A673 (cell line): Measurements from ENCODE around the gene SUPT7L. TPM values are rescaled to one million over a fixed set of nuclear protein-coding genes. Genes with fewer than 3 reads are reported as not detected.
A peak's percentile ranks its signal among the peaks of the same experiment; 100 is the strongest.

Experiments
- BruUV-seq: library from RNA; stranded (reverse); fragments of 400-500 nt; replicated peaks from 2 replicates; lab custom pipeline; 2021; lab: Mats Ljungman, UMichigan
- CTCF ChIA-PET: fragments of 300-600 bp; sonication (Branson Sonifier 250); formaldehyde crosslinking; loops from one replicate; lab custom pipeline; 2022; ENCODE audit warnings: antibody characterized with exemption; lab: Charles Lee
- POLR2A ChIA-PET: fragments of 300-600 bp; sonication (Branson Sonifier 250); formaldehyde crosslinking; loops from one replicate; lab custom pipeline; 2022; ENCODE audit warnings: antibody characterized with exemption; ENCODE audit not compliant: low non-redundant PET; lab: Charles Lee
- DNase-seq: peaks from one replicate; pipeline ENCODE4 v3.0.0-alpha.2; 2015; ENCODE audit warnings: low spot score
- H3K27ac ChIP-seq: fragments of 200-600 bp; sonication (generic); 2 replicates; pipeline ENCODE4 v1.5.1; 2016; ENCODE audit warnings: mixed run types, low read depth, mild to moderate bottlenecking, mixed read lengths, antibody characterized with exemption, low read length; ENCODE audit not compliant: poor library complexity, severe bottlenecking
- H3K27me3 ChIP-seq: fragments of 200-600 bp; sonication (generic); replicated peaks from 2 replicates; pipeline ENCODE4 v1.6.1; 2017; ENCODE audit warnings: mixed run types, low read depth, mild to moderate bottlenecking, mixed read lengths, antibody characterized with exemption, low read length; ENCODE audit not compliant: insufficient read depth, poor library complexity
- H3K36me3 ChIP-seq: fragments of 200-600 bp; sonication (generic); 2 replicates; pipeline ENCODE4 v1.6.1; 2016; ENCODE audit warnings: mixed run types, mild to moderate bottlenecking, mixed read lengths, antibody characterized with exemption, low read length; ENCODE audit not compliant: insufficient read depth, poor library complexity, severe bottlenecking
- H3K4me1 ChIP-seq: fragments of 200-600 bp; sonication (generic); 2 replicates; pipeline ENCODE4 v1.6.1; 2017; ENCODE audit warnings: mixed run types, mild to moderate bottlenecking, mixed read lengths, antibody characterized with exemption, low read length; ENCODE audit not compliant: insufficient read depth, poor library complexity, severe bottlenecking
- H3K4me3 ChIP-seq: fragments of 200-600 bp; sonication (generic); 2 replicates; pipeline ENCODE4 v1.5.1; 2016; ENCODE audit warnings: low read depth, mixed run types, mild to moderate bottlenecking, mixed read lengths, low read length; ENCODE audit not compliant: poor library complexity, severe bottlenecking
- H3K9me3 ChIP-seq: fragments of 200-600 bp; sonication (generic); 2 replicates; pipeline ENCODE4 v1.6.1; 2016; ENCODE audit warnings: mixed run types, low read depth, mild to moderate bottlenecking, mixed read lengths, antibody characterized with exemption, low read length; ENCODE audit not compliant: poor library complexity, severe bottlenecking
- CTCF ChIP-seq: fragments of 300-800, 200-600 bp; sonication (generic); conservative IDR thresholded peaks from 2 replicates; pipeline ENCODE4 v1.5.1; 2017; ENCODE audit warnings: low read depth, mild to moderate bottlenecking, antibody characterized with exemption, low read length, moderate library complexity, mixed read lengths
- EZH2 ChIP-seq: fragments of 200-600 bp; sonication (generic); IDR thresholded peaks from 2 replicates; pipeline ENCODE4 v1.6.1; 2017; ENCODE audit warnings: borderline replicate concordance, low read depth, mild to moderate bottlenecking, mixed read lengths, antibody characterized with exemption, low read length; ENCODE audit not compliant: poor library complexity, severe bottlenecking
- intact Hi-C: fragments of 100-400 bp; cut with micrococcal nuclease; formaldehyde crosslinking; loops from one replicate; pipeline ENCODE4 v1.10.0; 2022; ENCODE audit not compliant: unreplicated experiment
- total RNA-seq: library from RNA; stranded (reverse); gene quantifications from 2 replicates; pipeline ENCODE4 v1.2.3, GENCODE V29; 2021

SUPT7L gene
- total RNA-seq, 1 experiment from 2014 or later: 33.1 TPM

GRCh38 chr2:27701676-27702075 is 38.3 kb upstream of the SUPT7L start:
- intact Hi-C loops: loop anchor here (5.0 kb wide), 2 partner anchors 691 to 751 kb away; partner anchors contain the start of gene FOSL2
- H3K36me3 ChIP-seq: no peaks in the 10 kb centered on the region
- no TSS peak for BruUV-seq
- TF ChIP-seq CTCF (no peak), EZH2 (no peak)
- peak; percentile 30 for DNase-seq
- CTCF ChIA-PET: no interaction called here
- no peaks in the 10 kb centered on the region for H3K9me3 ChIP-seq
- H3K4me3 ChIP-seq: no peak overlapping the region
- no peaks in the 10 kb centered on the region for H3K4me1 ChIP-seq
- no peak overlapping the region for H3K27ac ChIP-seq
- POLR2A ChIA-PET: no interaction called here
- no peaks in the 10 kb centered on the region for H3K27me3 ChIP-seq

- TF ChIP-seq EZH2 (no peak), CTCF (no peak)
- no peaks in the 10 kb centered on the region for H3K4me1 ChIP-seq
- no TSS peak for BruUV-seq
- H3K27ac ChIP-seq: no peak overlapping the region
- no peaks in the 10 kb centered on the region for H3K36me3 ChIP-seq
- intact Hi-C loops: no loop called here
- no peak for DNase-seq
- H3K9me3 ChIP-seq: no peaks in the 10 kb centered on the region
- H3K27me3 ChIP-seq: no peaks in the 10 kb centered on the region
- ChIA-PET POLR2A (no interaction called here), CTCF (no interaction called here)
- no peak overlapping the region for H3K4me3 ChIP-seq
These were observed 34.2 kb upstream of the SUPT7L start for GRCh38 chr2:27697660-27698059.

- BruUV-seq: no TSS peak
- POLR2A ChIA-PET: no interaction called here
- peaks cover 13% of the 10 kb centered on the region for H3K36me3 ChIP-seq
These were observed 26.6 kb upstream of the SUPT7L start for GRCh38 chr2:27690052-27690451.

More at GRCh38 chr2:27690052-27690451, 26.6 kb upstream of the SUPT7L start:
- intact Hi-C loops: no loop called here
- DNase-seq: no peak
- H3K9me3 ChIP-seq: no peaks in the 10 kb centered on the region
- H3K27me3 ChIP-seq: no peaks in the 10 kb centered on the region
- CTCF ChIA-PET: interaction anchor here (0.6 kb wide), 1 partner anchor 674 kb away, joined by 3 read pairs; no protein-coding TSS in a partner anchor
- TF ChIP-seq CTCF (no peak), EZH2 (no peak)
- no peak overlapping the region for H3K27ac ChIP-seq
- H3K4me1 ChIP-seq: no peaks in the 10 kb centered on the region
- H3K4me3 ChIP-seq: no peak overlapping the region
